Ishikawa (cell line): ENCODE measurements around the gene ANKLE1.

Experiments used
- CEBPB ChIP-seq: IDR thresholded peaks from 2 replicates; pipeline ENCODE4 v1.6.1; 2012
- CREB1 ChIP-seq: IDR thresholded peaks from 2 replicates; pipeline ENCODE4 v1.6.1; 2012; ENCODE audit warnings: low read depth
- EGR1 ChIP-seq: IDR thresholded peaks from 2 replicates; pipeline ENCODE4 v1.6.1; 2012
- EP300 ChIP-seq: IDR thresholded peaks from 2 replicates; pipeline ENCODE4 v1.6.1; 2012; ENCODE audit warnings: borderline replicate concordance
- FOXM1 ChIP-seq: IDR thresholded peaks from 2 replicates; pipeline ENCODE4 v1.6.1; 2012; ENCODE audit warnings: low read depth, borderline replicate concordance
- NFIC ChIP-seq: IDR thresholded peaks from 2 replicates; pipeline ENCODE4 v1.6.1; 2012
- RAD21 ChIP-seq: IDR thresholded peaks from 2 replicates; pipeline ENCODE4 v1.6.1; 2012; ENCODE audit warnings: low read depth
- TAF1 ChIP-seq: IDR thresholded peaks from 2 replicates; pipeline ENCODE4 v1.6.1; 2012; ENCODE audit warnings: low read depth, mild to moderate bottlenecking
- TCF12 ChIP-seq: IDR thresholded peaks from 2 replicates; pipeline ENCODE4 v1.6.1; 2012; ENCODE audit warnings: low read depth
- TEAD4 ChIP-seq: IDR thresholded peaks from 2 replicates; pipeline ENCODE4 v1.6.1; 2012
- YY1 ChIP-seq: IDR thresholded peaks from 2 replicates; pipeline ENCODE4 v1.6.1; 2012; ENCODE audit warnings: low read depth
- ZBTB7A ChIP-seq: IDR thresholded peaks from 2 replicates; pipeline ENCODE4 v1.6.1; 2012; ENCODE audit warnings: low read depth
- TF ChIP-seq, protein P1 (sequence below): IDR thresholded peaks from 2 replicates; pipeline ENCODE4 v1.6.1; 2012; ENCODE audit warnings: low read depth, mild to moderate bottlenecking
- TF ChIP-seq, protein P2 (sequence below): IDR thresholded peaks from 2 replicates; pipeline ENCODE4 v1.6.1; 2012

GRCh38 chr19:17322854-17323253 lies 41.2 kb downstream of the ANKLE1 start:
- TF ChIP-seq EP300: no peak
- TF ChIP-seq, protein P1, sequence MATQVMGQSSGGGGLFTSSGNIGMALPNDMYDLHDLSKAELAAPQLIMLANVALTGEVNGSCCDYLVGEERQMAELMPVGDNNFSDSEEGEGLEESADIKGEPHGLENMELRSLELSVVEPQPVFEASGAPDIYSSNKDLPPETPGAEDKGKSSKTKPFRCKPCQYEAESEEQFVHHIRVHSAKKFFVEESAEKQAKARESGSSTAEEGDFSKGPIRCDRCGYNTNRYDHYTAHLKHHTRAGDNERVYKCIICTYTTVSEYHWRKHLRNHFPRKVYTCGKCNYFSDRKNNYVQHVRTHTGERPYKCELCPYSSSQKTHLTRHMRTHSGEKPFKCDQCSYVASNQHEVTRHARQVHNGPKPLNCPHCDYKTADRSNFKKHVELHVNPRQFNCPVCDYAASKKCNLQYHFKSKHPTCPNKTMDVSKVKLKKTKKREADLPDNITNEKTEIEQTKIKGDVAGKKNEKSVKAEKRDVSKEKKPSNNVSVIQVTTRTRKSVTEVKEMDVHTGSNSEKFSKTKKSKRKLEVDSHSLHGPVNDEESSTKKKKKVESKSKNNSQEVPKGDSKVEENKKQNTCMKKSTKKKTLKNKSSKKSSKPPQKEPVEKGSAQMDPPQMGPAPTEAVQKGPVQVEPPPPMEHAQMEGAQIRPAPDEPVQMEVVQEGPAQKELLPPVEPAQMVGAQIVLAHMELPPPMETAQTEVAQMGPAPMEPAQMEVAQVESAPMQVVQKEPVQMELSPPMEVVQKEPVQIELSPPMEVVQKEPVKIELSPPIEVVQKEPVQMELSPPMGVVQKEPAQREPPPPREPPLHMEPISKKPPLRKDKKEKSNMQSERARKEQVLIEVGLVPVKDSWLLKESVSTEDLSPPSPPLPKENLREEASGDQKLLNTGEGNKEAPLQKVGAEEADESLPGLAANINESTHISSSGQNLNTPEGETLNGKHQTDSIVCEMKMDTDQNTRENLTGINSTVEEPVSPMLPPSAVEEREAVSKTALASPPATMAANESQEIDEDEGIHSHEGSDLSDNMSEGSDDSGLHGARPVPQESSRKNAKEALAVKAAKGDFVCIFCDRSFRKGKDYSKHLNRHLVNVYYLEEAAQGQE: no peak
- TF ChIP-seq, protein P2, sequence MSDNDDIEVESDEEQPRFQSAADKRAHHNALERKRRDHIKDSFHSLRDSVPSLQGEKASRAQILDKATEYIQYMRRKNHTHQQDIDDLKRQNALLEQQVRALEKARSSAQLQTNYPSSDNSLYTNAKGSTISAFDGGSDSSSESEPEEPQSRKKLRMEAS: no peak
- no peak for TF ChIP-seq YY1
- TF ChIP-seq CREB1: no peak
- no peak for TF ChIP-seq EGR1
- TF ChIP-seq CEBPB: no peak
- TF ChIP-seq ZBTB7A: no peak
- TF ChIP-seq RAD21: no peak
- no peak for TF ChIP-seq TEAD4
- no peak for TF ChIP-seq NFIC
- no peak for TF ChIP-seq TAF1
- TF ChIP-seq TCF12: no peak
- TF ChIP-seq FOXM1: no peak
